NCI-H1105 (cell line): Measurements from ENCODE around the gene ABL2.

Experiments used
- DNase-seq: peaks from one replicate; lab custom pipeline; 2025; lab: John Stamatoyannopoulos, UW

ABL2 gene

DNA sequence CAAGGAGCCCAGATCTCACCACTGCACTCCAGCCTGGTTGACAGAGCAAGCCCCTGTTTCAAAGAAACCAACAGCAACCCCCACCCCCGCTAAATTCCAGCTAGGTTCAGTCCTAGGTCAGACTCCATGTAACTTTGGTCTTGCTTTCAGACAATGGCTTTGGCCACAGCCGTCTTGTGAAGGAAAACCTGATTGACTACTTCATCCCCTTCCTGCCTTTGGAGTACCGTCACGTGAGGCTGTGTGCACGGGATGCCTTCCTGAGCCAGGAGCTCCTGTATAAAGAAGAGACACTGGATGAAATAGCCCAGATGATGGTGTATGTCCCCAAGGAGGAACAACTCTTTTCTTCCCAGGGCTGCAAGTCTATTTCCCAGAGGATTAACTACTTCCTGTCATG, 134.7 kb downstream of the ABL2 start:
- no peak for DNase-seq

DNA sequence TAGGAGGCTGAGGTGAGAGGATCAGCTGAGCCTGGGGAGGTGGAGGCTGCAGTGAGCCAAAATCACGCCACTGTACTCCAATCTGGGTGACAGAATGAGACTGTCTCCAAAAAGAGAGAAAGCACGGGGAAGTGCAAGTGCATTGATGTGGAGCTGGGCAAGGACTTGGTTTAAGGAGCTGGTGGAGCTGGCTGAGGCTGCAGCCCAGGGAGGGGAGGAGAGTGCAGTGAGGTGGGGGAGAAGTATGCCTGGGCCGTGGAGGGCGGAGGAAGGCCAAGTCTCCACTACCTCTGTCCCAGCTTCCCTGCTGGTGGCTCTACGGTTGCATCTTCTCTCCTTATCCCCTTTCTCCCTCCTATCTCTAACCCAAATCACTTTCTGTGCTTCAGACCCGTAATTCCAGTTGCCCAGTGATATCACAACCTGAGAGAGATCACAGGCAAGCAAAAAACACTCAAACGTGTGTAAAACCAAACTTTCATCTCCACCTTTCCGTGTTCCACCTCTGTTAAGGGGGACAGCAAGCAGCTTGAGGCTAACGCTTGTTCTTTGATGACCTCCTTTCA, 136.5 kb downstream of the ABL2 start:
- no peak for DNase-seq

GRCh38 chr1:179091691-179092165, 137.7 kb downstream of the ABL2 start:
- no peak for DNase-seq

DNA sequence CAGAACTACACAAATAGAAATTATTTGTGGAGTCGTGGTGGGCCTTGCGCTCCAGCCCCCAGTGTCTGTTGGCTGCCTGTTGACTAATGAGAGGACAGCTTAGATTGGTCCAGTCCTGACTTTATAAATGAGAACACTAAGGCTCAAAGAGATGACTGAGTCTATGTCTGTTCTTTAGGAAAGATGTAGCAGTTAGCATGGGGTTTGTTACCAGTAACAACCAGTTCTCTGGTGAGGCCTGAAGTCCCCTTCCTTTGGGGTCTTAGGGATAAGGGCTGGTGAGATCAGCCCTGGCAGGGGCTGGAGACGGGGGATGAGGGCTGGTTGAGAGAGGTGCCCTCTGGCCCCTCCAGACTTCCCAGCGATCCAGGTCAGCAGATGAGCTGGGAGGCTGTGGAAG, 138.6 kb downstream of the ABL2 start:
- no peak for DNase-seq

DNA sequence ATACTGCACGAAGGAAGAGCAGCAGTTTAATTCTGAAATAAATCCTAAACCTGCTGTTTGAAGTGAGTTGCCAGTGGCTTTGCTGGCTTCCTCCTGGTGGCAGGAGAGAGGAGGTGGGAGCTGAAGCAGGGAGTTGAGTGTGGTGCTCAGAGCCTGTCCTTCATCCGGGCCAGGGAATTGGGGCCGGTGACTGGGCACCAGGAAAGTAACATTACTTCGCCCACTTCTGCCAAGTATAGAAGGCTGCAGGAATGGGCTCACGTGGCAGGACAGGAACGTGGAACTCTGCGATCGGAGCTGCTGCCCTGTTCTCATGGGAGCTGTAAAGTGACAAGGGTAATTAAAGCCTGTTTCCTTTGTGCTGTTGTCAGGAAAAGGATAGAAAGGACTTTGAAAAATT, 139.0 kb downstream of the ABL2 start:
- no peak for DNase-seq

- DNase-seq = no peak
Measured at GRCh38 chr1:179089827-179090482, 139.5 kb downstream of the ABL2 start.

- DNase-seq = no peak
Measured at GRCh38 chr1:179087665-179088064, 141.8 kb downstream of the ABL2 start.

GRCh38 chr1:179083533-179083932, 145.9 kb downstream of the ABL2 start:
- DNase-seq = no peak

- no peak for DNase-seq
Measured at GRCh38 chr1:179082999-179083335, 146.5 kb downstream of the ABL2 start.

GRCh38 chr1:179082333-179082998, 147.0 kb downstream of the ABL2 start:
- peak; percentile 15 for DNase-seq

GRCh38 chr1:179081687-179082332, 147.7 kb downstream of the ABL2 start, which contains the start of gene TOR3A:
Gene TOR3A (plus strand): TSS chr1:179082070. CDS start chr1:179082129, 59 bp downstream.
- peak; percentile 90 for DNase-seq

DNA sequence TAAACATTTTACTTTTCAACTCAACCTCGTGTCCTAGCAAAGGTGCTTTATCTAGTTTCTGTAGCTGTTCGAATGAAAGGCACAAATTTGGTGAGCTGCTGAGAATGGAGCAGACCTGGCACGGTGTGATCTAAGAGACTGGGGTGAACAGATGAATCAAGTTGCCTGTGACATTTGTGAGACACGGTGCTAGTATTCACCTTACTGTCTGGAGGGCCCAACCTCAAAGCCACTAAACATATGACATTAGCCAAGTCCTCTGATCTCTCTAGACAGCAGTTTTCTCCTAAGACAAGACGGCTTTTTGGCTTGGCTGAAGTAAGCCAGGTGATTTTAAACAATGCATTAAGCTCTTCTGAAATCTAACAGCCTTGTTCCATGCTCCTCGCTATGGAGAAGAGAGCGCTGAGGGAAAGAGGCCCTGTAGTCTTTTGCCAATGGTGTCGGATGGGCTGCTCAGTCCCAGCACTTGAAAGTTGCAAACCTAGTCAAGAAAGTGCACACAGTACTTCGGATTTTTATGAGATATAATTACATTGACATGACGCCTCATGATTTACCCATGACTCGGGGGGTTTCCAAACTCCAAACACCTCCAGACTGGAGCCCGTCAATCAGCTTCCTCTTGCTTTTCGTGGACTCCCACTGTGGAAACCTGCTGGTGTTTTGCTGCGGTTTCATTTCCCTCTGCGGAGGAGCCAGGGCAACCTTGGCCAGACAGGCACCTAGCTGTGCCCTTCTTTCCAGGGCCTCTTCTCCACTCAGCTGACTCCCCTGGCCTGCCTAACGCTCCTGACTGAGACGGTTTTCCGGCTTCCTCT, 148.4 kb downstream of the ABL2 start:
- no peak for DNase-seq

DNA sequence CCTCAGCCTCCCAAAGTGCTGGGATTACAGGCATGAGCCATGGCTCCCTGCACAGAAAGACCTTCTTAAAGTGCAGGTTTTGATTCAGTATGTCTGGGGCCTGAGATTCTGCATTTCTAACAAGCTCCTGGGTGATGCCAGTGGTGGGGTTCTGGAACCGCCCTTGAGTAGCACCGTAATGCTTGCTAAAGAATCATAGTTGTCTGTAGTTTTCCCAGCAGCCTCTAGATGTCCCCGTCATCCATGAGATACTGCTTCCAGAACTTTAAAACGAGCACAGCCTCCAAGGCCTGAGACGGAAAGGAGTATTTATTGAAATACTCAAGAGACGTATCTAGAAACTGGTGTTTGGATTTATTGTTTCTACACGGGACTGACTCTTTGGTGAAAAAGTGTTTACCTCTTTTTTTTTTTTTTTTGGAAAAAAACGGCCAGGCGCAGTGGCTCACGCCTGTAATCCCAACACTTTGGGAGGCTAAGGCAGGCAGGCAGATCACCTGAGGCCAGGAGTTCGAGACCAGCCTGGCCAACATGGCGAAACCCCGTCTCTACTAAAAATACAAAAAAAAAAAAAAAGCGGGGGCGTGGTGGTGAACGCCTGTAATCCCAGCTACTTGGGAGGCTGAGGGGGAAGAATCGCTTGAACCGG, 150.2 kb downstream of the ABL2 start:
- DNase-seq = peak; percentile 27

DNA sequence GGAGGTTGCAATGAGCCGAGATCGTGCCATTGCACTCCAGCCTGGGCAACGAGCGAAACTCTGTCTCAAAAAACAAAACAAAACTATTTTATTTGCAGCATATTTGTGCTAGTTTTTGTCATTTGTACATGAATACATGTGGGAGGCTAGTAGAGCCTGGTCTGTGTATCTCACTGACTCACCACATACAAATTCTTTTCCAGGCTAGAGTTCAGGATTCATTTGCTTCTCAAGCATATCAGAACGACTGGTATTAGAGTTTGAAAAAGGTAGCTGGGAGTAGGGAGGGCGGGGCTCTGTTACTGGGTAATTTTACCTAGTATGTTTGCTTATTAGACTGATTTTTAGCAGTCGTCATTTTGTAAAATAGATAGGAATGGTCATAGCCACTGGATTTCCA, 152.1 kb downstream of the ABL2 start:
- no peak for DNase-seq

GRCh38 chr1:179066471-179066870, 163.0 kb downstream of the ABL2 start:
- no peak for DNase-seq

GRCh38 chr1:179061360-179062282, 167.9 kb downstream of the ABL2 start:
- no peak for DNase-seq

GRCh38 chr1:179058487-179059483, 170.7 kb downstream of the ABL2 start:
- DNase-seq = no peak

GRCh38 chr1:179055937-179056336, 173.5 kb downstream of the ABL2 start:
- no peak for DNase-seq

DNA sequence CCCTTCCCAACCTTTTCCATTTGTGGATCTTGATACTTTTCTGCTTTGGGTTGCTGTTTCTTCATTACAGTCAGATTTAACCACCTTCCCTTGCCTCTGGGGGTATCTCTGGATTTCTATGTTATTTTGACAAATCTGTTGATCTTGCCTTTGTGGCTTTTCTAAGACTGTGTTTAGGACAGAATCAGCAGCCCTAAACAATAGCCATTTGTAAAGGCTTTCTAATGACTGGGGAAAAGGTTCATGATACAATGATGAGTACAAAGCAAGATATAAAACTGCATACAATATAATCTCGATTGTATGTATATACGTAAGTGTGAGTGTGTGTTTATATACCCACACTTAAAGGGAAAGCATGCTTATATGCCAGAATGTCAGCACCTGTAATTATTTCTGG, 176.0 kb downstream of the ABL2 start:
- no peak for DNase-seq
